Smooth muscle cell (in vitro differentiated cells): ENCODE results near the gene PNPLA6. TPM values are rescaled to one million over a fixed set of nuclear protein-coding genes. Genes with fewer than 3 reads are reported as not detected.
A peak's percentile ranks its signal among the peaks of the same experiment; 100 is the strongest.

Experiments used
- DNase-seq: peaks from one replicate; lab custom pipeline; 2025; ENCODE audit not compliant: unreplicated experiment; lab: John Stamatoyannopoulos, UW
- H2AFZ ChIP-seq: fragments of 200-600 bp; sonication (generic); 2 replicates; pipeline ENCODE4 v1.6.0; 2016; ENCODE audit warnings: antibody characterized with exemption, low read depth, mild to moderate bottlenecking
- H3F3A ChIP-seq: fragments of 200-600 bp; sonication (generic); 2 replicates; pipeline ENCODE4 v1.6.0; 2017; ENCODE audit warnings: antibody characterized with exemption, low read depth
- H3K27ac ChIP-seq: fragments of 200-600 bp; sonication (generic); 2 replicates; pipeline ENCODE4 v1.5.1; 2016; ENCODE audit warnings: low read depth, mild to moderate bottlenecking
- H3K27me3 ChIP-seq: fragments of 200-600 bp; sonication (generic); 2 replicates; pipeline ENCODE4 v1.6.1; 2016; ENCODE audit warnings: low read depth, mild to moderate bottlenecking
- H3K36me3 ChIP-seq: fragments of 200-600 bp; sonication (generic); 2 replicates; pipeline ENCODE4 v1.5.1; 2016; ENCODE audit warnings: low read depth
- H3K4me1 ChIP-seq: fragments of 200-600 bp; sonication (generic); 2 replicates; pipeline ENCODE4 v1.5.1; 2016; ENCODE audit warnings: low read depth
- H3K4me2 ChIP-seq: fragments of 200-600 bp; sonication (generic); 2 replicates; pipeline ENCODE4 v1.6.0; 2016; ENCODE audit warnings: mild to moderate bottlenecking
- H3K4me3 ChIP-seq: fragments of 200-600 bp; sonication (generic); 2 replicates; pipeline ENCODE4 v1.5.1; 2016; ENCODE audit warnings: mild to moderate bottlenecking
- H3K79me2 ChIP-seq: fragments of 200-600 bp; sonication (generic); 2 replicates; pipeline ENCODE4 v1.6.0; 2016; ENCODE audit warnings: low read depth, mild to moderate bottlenecking
- H3K9ac ChIP-seq: fragments of 200-600 bp; sonication (generic); 2 replicates; pipeline ENCODE4 v1.6.0; 2016; ENCODE audit warnings: low read depth
- H3K9me3 ChIP-seq: fragments of 200-600 bp; sonication (generic); replicated peaks from 2 replicates; pipeline ENCODE4 v1.5.1; 2016; ENCODE audit warnings: low read depth
- H4K20me1 ChIP-seq: fragments of 200-600 bp; sonication (generic); 2 replicates; pipeline ENCODE4 v1.6.0; 2016; ENCODE audit warnings: low read depth
- CTCF ChIP-seq: fragments of 200-600 bp; sonication (generic); IDR thresholded peaks from 2 replicates; pipeline ENCODE4 v1.5.1; 2017; ENCODE audit warnings: borderline replicate concordance, mild to moderate bottlenecking, antibody characterized with exemption; ENCODE audit not compliant: insufficient read depth, poor library complexity, severe bottlenecking
- WGBS: methylation state at CpG from one replicate; pipeline ENCODE4 v1.1.7; 2016; ENCODE audit warnings: low lambda C conversion rate; 5-methylcytosine and 5-hydroxymethylcytosine counted together
- polyA plus RNA-seq: library from polyadenylated mRNA; unstranded; fragments of >200 nt; fragmentation: Nextera tagmentation; extraction: Ambion mirVana; gene quantifications from 2 replicates; pipeline ENCODE4 v1.2.1, GENCODE V29; 2016
- total RNA-seq: library from RNA; depleted of rRNA; stranded (reverse); fragments of >200 nt; gene quantifications from 2 replicates; pipeline ENCODE4 v1.2.3, GENCODE V29; 2014

PNPLA6 gene
- total and polyA plus RNA-seq, 2 experiments from 2014 or later: 22.3 to 55.6 TPM

GRCh38 chr19:7520131-7521051 lies 15.1 kb upstream of the PNPLA6 start:
- Histone ChIP-seq H3K4me3 (no peak overlapping the region), H3K36me3 (no peaks in the 10 kb centered on the region), H3K4me1 (peaks cover 9% of the 10 kb centered on the region), H3F3A (peaks cover 2% of the 10 kb centered on the region), H3K79me2 (no peaks in the 10 kb centered on the region), H3K4me2 (no peak overlapping the region), H3K27me3 (no peaks in the 10 kb centered on the region), H2AFZ (no peak overlapping the region), H4K20me1 (no peaks in the 10 kb centered on the region), H3K9ac (no peak overlapping the region), H3K27ac (no peak overlapping the region), H3K9me3 (no peaks in the 10 kb centered on the region)
- 97% methylated on average over 48 of the region's 51 CpGs for WGBS
- TF ChIP-seq CTCF: no peak
- no peak for DNase-seq

- no peaks in the 10 kb centered on the region for H3K36me3 ChIP-seq
- H3K4me2 ChIP-seq: peak overlapping the region; percentile 88
- peaks cover 7% of the 10 kb centered on the region for H3K4me1 ChIP-seq
- H3K9me3 ChIP-seq: no peaks in the 10 kb centered on the region
- H2AFZ ChIP-seq: peak overlapping the region; percentile 15
- H4K20me1 ChIP-seq: no peaks in the 10 kb centered on the region
- no peaks in the 10 kb centered on the region for H3K79me2 ChIP-seq
- no peak for TF ChIP-seq CTCF
- no peak for DNase-seq
- no peaks in the 10 kb centered on the region for H3K27me3 ChIP-seq
- H3K9ac ChIP-seq: no peak overlapping the region
- 42% methylated on average over 10 of the region's 10 CpGs for WGBS
- no peaks in the 10 kb centered on the region for H3F3A ChIP-seq
- peak overlapping the region; percentile 74 for H3K4me3 ChIP-seq
- H3K27ac ChIP-seq: no peak overlapping the region
Measured at GRCh38 chr19:7521551-7522071, 13.9 kb upstream of the PNPLA6 start.

- DNase-seq: peak; percentile 94
- no peak for TF ChIP-seq CTCF
- Histone ChIP-seq H3K79me2 (no peaks in the 10 kb centered on the region), H3K4me1 (peaks cover 7% of the 10 kb centered on the region), H3K4me3 (peak within 1 kb of the TSS; percentile 74), H3K9ac (peak within 1 kb of the TSS; percentile 84), H2AFZ (peak within 1 kb of the TSS; percentile 86), H3K27ac (no peak within 1 kb of the TSS), H4K20me1 (no peaks in the 10 kb centered on the region), H3F3A (no peaks in the 10 kb centered on the region), H3K9me3 (no peaks in the 10 kb centered on the region), H3K4me2 (peak within 1 kb of the TSS; percentile 100), H3K36me3 (no peaks in the 10 kb centered on the region), H3K27me3 (no peaks in the 10 kb centered on the region)
- 2% methylated on average over 57 of the region's 65 CpGs for WGBS
Measured at GRCh38 chr19:7522072-7522922, 13.2 kb upstream of the PNPLA6 start, which contains the start of gene MCOLN1. Gene MCOLN1 (plus strand): TSS chr19:7522624. CDS start chr19:7522751, 127 bp downstream.
